GM21447 (cell line): ENCODE results near the gene KAT2A.
A peak's percentile ranks its signal among the peaks of the same experiment; 100 is the strongest.

Source experiments
- ATAC-seq: cut with Tn5 transposase; IDR thresholded peaks from one replicate; pipeline ENCODE4 v1.9.1; 2021; ENCODE audit not compliant: unreplicated experiment

The KAT2A gene

GRCh38 chr17:42135664-42136653 lies 14.8 kb upstream of the KAT2A start:
- ATAC-seq: no peak

GRCh38 chr17:42135151-42135550 lies 14.0 kb upstream of the KAT2A start:
- ATAC-seq: no peak

- ATAC-seq: peak; percentile 79
These were observed 12.4 kb upstream of the KAT2A start for GRCh38 chr17:42133461-42134041.

- ATAC-seq: peak; percentile 48
These were observed 11.8 kb upstream of the KAT2A start for GRCh38 chr17:42132941-42133340.

- no peak for ATAC-seq
These were observed 10.8 kb upstream of the KAT2A start for GRCh38 chr17:42131981-42132432.

- ATAC-seq: no peak
These were observed 10.1 kb upstream of the KAT2A start for GRCh38 chr17:42131232-42131631.

- ATAC-seq: no peak
These were observed 9.3 kb upstream of the KAT2A start for GRCh38 chr17:42130310-42130936.

- ATAC-seq: no peak
These were observed 8.1 kb upstream of the KAT2A start for GRCh38 chr17:42129109-42129837.

GRCh38 chr17:42127414-42127813 lies 6.2 kb upstream of the KAT2A start:
- ATAC-seq: no peak

- no peak for ATAC-seq
These were observed 5.7 kb upstream of the KAT2A start for GRCh38 chr17:42126836-42127235.

GRCh38 chr17:42125565-42125964 lies 4.4 kb upstream of the KAT2A start:
- ATAC-seq: no peak

- no peak for ATAC-seq
These were observed 3.1 kb upstream of the KAT2A start for GRCh38 chr17:42124256-42124655.

GRCh38 chr17:42122371-42123303 lies 1.5 kb upstream of the KAT2A start, which contains the start of gene HSPB9:
Gene HSPB9 (plus strand): TSS chr17:42122804. CDS start chr17:42122851, 47 bp downstream.
- no peak for ATAC-seq

- no peak for ATAC-seq
These were observed 902 bp downstream of the KAT2A start for GRCh38 chr17:42120161-42120769.

GRCh38 chr17:42119301-42119700 lies 1.9 kb downstream of the KAT2A start:
- ATAC-seq: no peak

- ATAC-seq: no peak
These were observed 2.6 kb downstream of the KAT2A start for GRCh38 chr17:42118545-42118944.

GRCh38 chr17:42118126-42118510 lies 3.0 kb downstream of the KAT2A start:
- no peak for ATAC-seq

GRCh38 chr17:42117397-42118125 lies 3.6 kb downstream of the KAT2A start:
- no peak for ATAC-seq
